GM12874 (cell line): Measurements from ENCODE around the gene STRIP2.

Source experiments
- CTCF ChIP-seq: IDR thresholded peaks from 2 replicates; pipeline ENCODE4 v1.5.1; 2011; ENCODE audit warnings: low read depth, mild to moderate bottlenecking, control low read depth, low read length, moderate library complexity; ENCODE audit not compliant: insufficient read depth

The STRIP2 gene

GRCh38 chr7:129532375-129532774 is 98.1 kb downstream of the STRIP2 start:
- no peak for TF ChIP-seq CTCF

GRCh38 chr7:129535896-129536295 is 101.7 kb downstream of the STRIP2 start:
- TF ChIP-seq CTCF = no peak

- TF ChIP-seq CTCF = no peak
Measured at GRCh38 chr7:129536323-129536722, 102.1 kb downstream of the STRIP2 start.
